Body of pancreas (tissue), 4 donors: Measurements from ENCODE around the gene EZH1. TPM values are rescaled to one million over a fixed set of nuclear protein-coding genes. Genes with fewer than 3 reads are reported as not detected.

Experiments used
- ATAC-seq: fragments of 150-250 bp; one replicate; pipeline ENCODE4 v1.9.1; 2016
- DNase-seq, 4 donors: peaks; one replicate each; pipeline ENCODE4 v3.0.0-alpha.2; 2019
- H3K27ac ChIP-seq, 4 donors: fragments of 200-600 bp; sonication (generic); 1 replicate in 3 of 4; 2 replicates in 1 of 4; pipeline versions ENCODE4 v1.5.1 to v1.6.1; 2016 to 2019; ENCODE audit warnings: mild to moderate bottlenecking in 1 of 4, mixed read lengths in 1 of 4, moderate library complexity in 1 of 4
- H3K27me3 ChIP-seq, 2 donors: fragments of 200-600 bp; sonication (generic); one replicate each; pipeline ENCODE4 v1.6.0; 2016; ENCODE audit warnings: mild to moderate bottlenecking in 1 of 2
- H3K36me3 ChIP-seq, 2 donors: fragments of 200-600 bp; sonication (generic); replicated peaks in 1 of 2; 2 replicates each; pipeline ENCODE4 v1.5.1; 2016; ENCODE audit warnings: low read depth in 2 of 2; ENCODE audit not compliant: insufficient read depth in 1 of 2
- H3K4me1 ChIP-seq: fragments of 200-600 bp; sonication (generic); one replicate; pipeline ENCODE4 v1.6.0; 2016
- H3K4me3 ChIP-seq, 2 donors: fragments of 200-600 bp; sonication (generic); 1 replicate in 1 of 2; 2 replicates in 1 of 2; pipeline ENCODE4 v1.5.1; 2016 to 2019
- H3K9me3 ChIP-seq, 3 donors: fragments of 200-600 bp; sonication (generic); 1 replicate in 2 of 3; 2 replicates in 1 of 3; pipeline ENCODE4 v1.5.1; 2016
- POLR2A ChIP-seq, 3 donors: fragments of 450-650 bp; IDR thresholded peaks; one replicate each; pipeline ENCODE4 v1.6.1; 2016; ENCODE audit warnings: antibody characterized with exemption in 3 of 3, mild to moderate bottlenecking in 2 of 3
- WGBS, 2 donors: methylation state at CpG; one replicate each; pipeline ENCODE4 v1.1.5; 2017; 5-methylcytosine and 5-hydroxymethylcytosine counted together
- intact Hi-C: fragments of 100-400 bp; cut with DNase I; formaldehyde crosslinking; loops from one replicate; pipeline ENCODE4 v1.15.1; 2023
- total RNA-seq, 2 donors: library from RNA; depleted of rRNA; stranded (reverse); fragments of >200 nt; gene quantifications; one replicate each; pipeline ENCODE4 v1.1.0, GENCODE V29; 2016
- TF ChIP-seq, protein P1 (sequence below), 7 experiments: fragments of 450-650 bp in 4 of 7; fragments of 200-600 bp in 3 of 7; sonication (generic) in 3 of 7; IDR thresholded peaks; one replicate each; pipeline ENCODE4 v1.5.1; 2016 to 2019; ENCODE audit warnings: antibody characterized with exemption in 7 of 7

The EZH1 gene
- 10 to 100 TPM; 19.1 to 28.5 TPM for total RNA-seq

DNA sequence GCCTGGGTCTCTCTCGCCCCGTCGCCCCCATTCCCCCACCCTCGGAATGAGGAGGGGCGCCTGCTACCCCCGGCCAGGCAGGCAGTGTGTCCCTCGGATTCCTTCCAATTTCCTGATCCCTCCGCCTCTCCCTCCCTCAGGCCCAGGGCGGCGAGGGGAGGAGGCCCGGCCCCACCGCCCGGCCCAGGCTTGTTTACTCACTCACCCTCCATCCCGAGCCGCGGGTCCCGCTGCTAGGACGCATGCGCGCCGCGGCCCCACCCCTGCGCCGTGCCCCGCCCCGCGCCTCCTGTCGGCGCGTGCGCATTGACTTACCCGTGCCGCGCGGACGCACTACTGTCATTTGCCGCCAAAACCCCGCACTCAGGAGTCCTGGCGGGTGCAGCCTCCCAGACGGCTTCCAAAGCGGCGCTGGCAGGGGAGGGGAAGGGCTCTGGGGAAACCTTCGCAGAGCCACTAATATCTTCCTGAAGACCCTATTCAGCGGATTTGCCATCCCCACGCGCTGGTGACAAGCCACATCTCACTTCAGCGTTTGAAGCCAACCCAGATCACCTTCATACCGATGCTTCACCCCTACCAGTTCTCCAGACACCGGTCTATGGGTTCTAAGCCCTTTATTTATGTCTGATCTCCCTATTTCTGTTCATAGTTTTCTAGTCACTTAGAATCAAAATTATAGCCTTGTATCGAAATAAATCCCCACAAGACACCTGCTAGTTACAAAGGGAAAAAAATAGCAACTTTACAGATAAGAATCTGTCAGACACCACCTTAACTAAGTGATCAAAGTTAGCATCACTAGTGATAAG, at the start of gene EZH1:
EZH1 (minus strand) TSS at position 235 of the 812 bp plus-strand sequence. CDS start 16,099 bp downstream, outside the sequence.
- ATAC-seq = peak; percentile 96
- H3K36me3 ChIP-seq = no peaks in the 10 kb centered on the region

DNA sequence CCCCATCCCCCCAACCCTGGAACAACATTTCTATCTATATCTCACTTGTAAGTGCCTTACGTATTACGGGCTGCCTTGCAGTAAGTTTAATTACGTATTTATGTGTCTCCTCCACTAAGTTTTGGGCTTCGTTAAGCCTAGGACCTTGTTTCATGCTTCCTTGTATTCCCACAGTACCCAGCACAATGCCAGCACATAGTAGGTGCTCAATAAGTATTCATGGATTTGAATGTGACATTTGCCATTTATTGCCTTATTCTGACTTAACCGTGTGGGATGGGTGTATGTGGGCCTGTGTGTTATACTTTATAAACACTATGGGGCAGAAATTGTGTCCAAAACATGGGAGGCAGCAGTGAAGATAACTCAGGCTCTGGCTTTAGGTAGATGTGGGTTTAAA, 47.7 kb upstream of the EZH1 start:
- H3K4me3 ChIP-seq = no peak overlapping the region
- WGBS, 2 donors = 37 to 42% methylated on average over 5 of the region's 5 CpGs
- no peaks in the 10 kb centered on the region for H3K27me3 ChIP-seq
- no peak for TF ChIP-seq POLR2A (IDR thresholded peaks at IDR 0.05)
- TF ChIP-seq, protein P1, sequence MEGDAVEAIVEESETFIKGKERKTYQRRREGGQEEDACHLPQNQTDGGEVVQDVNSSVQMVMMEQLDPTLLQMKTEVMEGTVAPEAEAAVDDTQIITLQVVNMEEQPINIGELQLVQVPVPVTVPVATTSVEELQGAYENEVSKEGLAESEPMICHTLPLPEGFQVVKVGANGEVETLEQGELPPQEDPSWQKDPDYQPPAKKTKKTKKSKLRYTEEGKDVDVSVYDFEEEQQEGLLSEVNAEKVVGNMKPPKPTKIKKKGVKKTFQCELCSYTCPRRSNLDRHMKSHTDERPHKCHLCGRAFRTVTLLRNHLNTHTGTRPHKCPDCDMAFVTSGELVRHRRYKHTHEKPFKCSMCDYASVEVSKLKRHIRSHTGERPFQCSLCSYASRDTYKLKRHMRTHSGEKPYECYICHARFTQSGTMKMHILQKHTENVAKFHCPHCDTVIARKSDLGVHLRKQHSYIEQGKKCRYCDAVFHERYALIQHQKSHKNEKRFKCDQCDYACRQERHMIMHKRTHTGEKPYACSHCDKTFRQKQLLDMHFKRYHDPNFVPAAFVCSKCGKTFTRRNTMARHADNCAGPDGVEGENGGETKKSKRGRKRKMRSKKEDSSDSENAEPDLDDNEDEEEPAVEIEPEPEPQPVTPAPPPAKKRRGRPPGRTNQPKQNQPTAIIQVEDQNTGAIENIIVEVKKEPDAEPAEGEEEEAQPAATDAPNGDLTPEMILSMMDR (IDR thresholded peaks at IDR 0.05) = no peak
- no peak overlapping the region for H3K27ac ChIP-seq
- H3K9me3 ChIP-seq = no peaks in the 10 kb centered on the region
- no peaks in the 10 kb centered on the region for H3K36me3 ChIP-seq
- no peak for DNase-seq
- no peak for ATAC-seq
- peaks cover 27% of the 10 kb centered on the region for H3K4me1 ChIP-seq
- intact Hi-C loops = no loop called here

More for the DNA sequence above, at the start of gene EZH1:
- Histone ChIP-seq H3K4me3 (peak within 1 kb of the TSS; percentile 28 to 37), H3K4me1 (peaks cover 28% of the 10 kb centered on the region), H3K9me3 (no peaks in the 10 kb centered on the region), H3K27me3 (no peaks in the 10 kb centered on the region), H3K27ac (peak within 1 kb of the TSS; percentile 80 to 94 (median 88))
- DNase-seq = peak; percentile 89 to 93 (median 92)
- TF ChIP-seq POLR2A (IDR thresholded peaks at IDR 0.05) = peak; percentile 50 to 85 (median 76)
- TF ChIP-seq, protein P1 (IDR thresholded peaks at IDR 0.05) = peak in 4 of 7 experiments; percentile 26 to 38 (median 31)
- intact Hi-C loops = no loop called here
- WGBS, 2 donors = 6 to 15% methylated on average over 21 to 30 of the region's 50 CpGs

DNA sequence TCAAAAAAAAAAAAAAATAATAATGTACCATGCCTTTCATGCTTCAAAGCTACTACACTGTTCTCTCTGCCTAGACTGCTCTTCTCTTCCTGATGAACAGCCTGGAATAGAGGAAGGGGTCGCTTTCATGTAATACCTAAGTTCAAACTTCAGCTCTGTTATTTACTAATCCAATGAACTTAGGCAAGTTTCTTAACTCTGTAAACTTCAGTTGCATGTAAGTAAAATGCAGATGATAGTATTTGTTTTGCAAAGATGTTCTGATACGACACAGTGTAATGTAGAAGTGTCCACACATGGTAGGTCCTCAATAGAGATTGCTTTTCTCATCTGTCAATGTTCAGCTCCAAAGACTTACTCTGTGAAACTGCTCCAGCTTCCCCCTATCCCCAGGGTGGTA, 47.1 kb upstream of the EZH1 start:
- Histone ChIP-seq H3K4me1 (peaks cover 21% of the 10 kb centered on the region), H3K9me3 (no peaks in the 10 kb centered on the region), H3K36me3 (no peaks in the 10 kb centered on the region), H3K27me3 (no peaks in the 10 kb centered on the region), H3K27ac (no peak overlapping the region), H3K4me3 (no peak overlapping the region)
- no peak for DNase-seq
- 54 to 67% methylated on average over 2 of the region's 2 CpGs for WGBS, 2 donors
- intact Hi-C loops = no loop called here
- no peak for ATAC-seq
- no peak for TF ChIP-seq POLR2A (IDR thresholded peaks at IDR 0.05)
- TF ChIP-seq, protein P1 (IDR thresholded peaks at IDR 0.05) = no peak

DNA sequence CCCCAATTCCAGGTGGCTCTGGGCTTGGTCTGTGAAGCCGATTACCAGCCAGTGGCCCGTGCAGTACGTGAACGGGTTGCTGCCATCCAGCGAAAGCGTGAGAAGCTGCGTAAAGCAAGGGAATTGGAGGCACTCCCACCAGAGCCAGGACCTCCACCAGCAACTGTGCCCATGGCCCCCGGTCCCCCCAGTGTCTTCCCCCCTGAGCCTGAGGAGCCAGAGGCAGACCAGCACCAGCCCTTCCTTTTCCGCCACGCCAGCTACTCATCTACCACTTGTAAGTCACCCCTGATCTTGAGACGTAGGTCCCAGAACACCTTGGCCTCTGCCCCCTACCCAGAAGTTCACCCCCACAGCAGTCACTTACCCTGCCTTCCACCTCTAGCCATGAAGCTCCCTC, 42.4 kb upstream of the EZH1 start:
- no peak for ATAC-seq
- H3K4me3 ChIP-seq = no peak overlapping the region
- no peaks in the 10 kb centered on the region for H3K9me3 ChIP-seq
- WGBS, 2 donors = 75 to 89% methylated on average over 3 to 11 of the region's 11 CpGs
- no peak overlapping the region for H3K27ac ChIP-seq
- H3K36me3 ChIP-seq = no peaks in the 10 kb centered on the region
- peaks cover 0 to 17% of the 10 kb centered on the region in 2 donors for H3K27me3 ChIP-seq
- H3K4me1 ChIP-seq = peaks cover 14% of the 10 kb centered on the region
- DNase-seq = no peak
- TF ChIP-seq, protein P1 (IDR thresholded peaks at IDR 0.05) = no peak
- no peak for TF ChIP-seq POLR2A (IDR thresholded peaks at IDR 0.05)
- intact Hi-C loops = no loop called here
